Measurements from ENCODE around the gene SH3RF1. TPM values are rescaled to one million over a fixed set of nuclear protein-coding genes. Genes with fewer than 3 reads are reported as not detected.

The SH3RF1 gene
- total RNA-seq, 1 experiment from 2014 or later = 11.5 TPM

DNA sequence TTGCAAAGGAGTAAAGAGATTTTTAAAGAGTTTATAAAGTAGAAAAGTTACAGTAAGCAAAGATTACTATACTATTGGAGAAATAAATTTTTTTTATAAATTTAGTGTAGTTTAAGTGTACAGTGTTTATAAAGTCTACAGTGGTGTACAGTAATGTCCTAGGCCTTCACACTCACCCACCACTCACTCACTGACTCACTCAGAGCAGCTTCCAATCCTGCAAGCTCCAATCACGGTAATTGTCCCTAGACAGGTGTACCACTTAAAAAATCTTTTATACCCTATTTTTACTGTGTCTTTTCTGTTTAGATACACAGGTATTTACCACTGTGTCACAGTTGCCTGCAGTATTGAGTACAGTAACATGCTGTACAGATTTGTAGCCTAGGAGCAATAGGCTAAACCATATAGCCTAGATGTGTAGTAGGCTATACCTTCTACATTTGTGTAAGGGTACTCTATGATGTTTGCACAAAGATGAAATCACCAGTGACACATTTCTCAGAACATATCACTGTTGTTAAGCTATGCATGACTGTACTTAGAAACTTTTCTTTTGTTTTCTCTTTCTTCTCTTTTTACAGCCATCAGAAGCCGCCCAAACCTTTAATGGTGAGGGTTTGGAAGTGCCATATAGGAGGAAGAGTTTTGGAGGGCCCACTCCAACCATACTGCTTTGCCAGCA, 11.8 kb upstream of the SH3RF1 start:
- Histone ChIP-seq H3K4me1 (ENCODE audit: control insufficient read depth, insufficient read depth, low read length) (no peaks in the 10 kb centered on the region), H3K27ac (ENCODE audit: low read length) (no peak overlapping the region), H3K36me3 (ENCODE audit: control insufficient read depth, insufficient read depth, low read length) (no peaks in the 10 kb centered on the region), H3K27me3 (ENCODE audit: control insufficient read depth, insufficient read depth, low read length) (no peaks in the 10 kb centered on the region), H3K9me3 (ENCODE audit: control insufficient read depth, insufficient read depth, low read depth, low read length) (no peaks in the 10 kb centered on the region), H3K4me3 (ENCODE audit: low read depth in 2 of 2, low read length in 2 of 2) (no peak overlapping the region)
- in situ Hi-C loops (cut with HindIII; ENCODE audit: low pct_unique_long_range_greater_than_20kb, low sequenced_read_pairs) (no loop called here), intact Hi-C loops (cut with micrococcal nuclease; ENCODE audit: unreplicated experiment) (no loop called here)
- POLR2A ChIA-PET = interaction anchor here (0.6 kb wide), 1 partner anchor 142 kb away, joined by 4 read pairs; no protein-coding TSS in a partner anchor
- ATAC-seq (peak; percentile 95), DNase-seq (ENCODE audit: low read depth, low spot score) (peak; percentile 78)
- TF ChIP-seq POLR2AphosphoS5 (IDR thresholded peaks at IDR 0.05; ENCODE audit: low read depth, low read length) (no peak), SIN3A (IDR thresholded peaks at IDR 0.05; ENCODE audit: borderline replicate concordance, insufficient read depth, low read depth, low read length) (no peak), TCF7L2 (IDR thresholded peaks at IDR 0.05; ENCODE audit: low read depth, low read length) (no peak)
- TF ChIP-seq, protein P1, sequence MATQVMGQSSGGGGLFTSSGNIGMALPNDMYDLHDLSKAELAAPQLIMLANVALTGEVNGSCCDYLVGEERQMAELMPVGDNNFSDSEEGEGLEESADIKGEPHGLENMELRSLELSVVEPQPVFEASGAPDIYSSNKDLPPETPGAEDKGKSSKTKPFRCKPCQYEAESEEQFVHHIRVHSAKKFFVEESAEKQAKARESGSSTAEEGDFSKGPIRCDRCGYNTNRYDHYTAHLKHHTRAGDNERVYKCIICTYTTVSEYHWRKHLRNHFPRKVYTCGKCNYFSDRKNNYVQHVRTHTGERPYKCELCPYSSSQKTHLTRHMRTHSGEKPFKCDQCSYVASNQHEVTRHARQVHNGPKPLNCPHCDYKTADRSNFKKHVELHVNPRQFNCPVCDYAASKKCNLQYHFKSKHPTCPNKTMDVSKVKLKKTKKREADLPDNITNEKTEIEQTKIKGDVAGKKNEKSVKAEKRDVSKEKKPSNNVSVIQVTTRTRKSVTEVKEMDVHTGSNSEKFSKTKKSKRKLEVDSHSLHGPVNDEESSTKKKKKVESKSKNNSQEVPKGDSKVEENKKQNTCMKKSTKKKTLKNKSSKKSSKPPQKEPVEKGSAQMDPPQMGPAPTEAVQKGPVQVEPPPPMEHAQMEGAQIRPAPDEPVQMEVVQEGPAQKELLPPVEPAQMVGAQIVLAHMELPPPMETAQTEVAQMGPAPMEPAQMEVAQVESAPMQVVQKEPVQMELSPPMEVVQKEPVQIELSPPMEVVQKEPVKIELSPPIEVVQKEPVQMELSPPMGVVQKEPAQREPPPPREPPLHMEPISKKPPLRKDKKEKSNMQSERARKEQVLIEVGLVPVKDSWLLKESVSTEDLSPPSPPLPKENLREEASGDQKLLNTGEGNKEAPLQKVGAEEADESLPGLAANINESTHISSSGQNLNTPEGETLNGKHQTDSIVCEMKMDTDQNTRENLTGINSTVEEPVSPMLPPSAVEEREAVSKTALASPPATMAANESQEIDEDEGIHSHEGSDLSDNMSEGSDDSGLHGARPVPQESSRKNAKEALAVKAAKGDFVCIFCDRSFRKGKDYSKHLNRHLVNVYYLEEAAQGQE (IDR thresholded peaks at IDR 0.05; ENCODE audit: insufficient read depth in 1 of 2, low read depth in 2 of 2, low read length in 1 of 2) = no peak
- BruUV-seq (replicated peaks) = no TSS peak
- CTCF ChIA-PET = no interaction called here

DNA sequence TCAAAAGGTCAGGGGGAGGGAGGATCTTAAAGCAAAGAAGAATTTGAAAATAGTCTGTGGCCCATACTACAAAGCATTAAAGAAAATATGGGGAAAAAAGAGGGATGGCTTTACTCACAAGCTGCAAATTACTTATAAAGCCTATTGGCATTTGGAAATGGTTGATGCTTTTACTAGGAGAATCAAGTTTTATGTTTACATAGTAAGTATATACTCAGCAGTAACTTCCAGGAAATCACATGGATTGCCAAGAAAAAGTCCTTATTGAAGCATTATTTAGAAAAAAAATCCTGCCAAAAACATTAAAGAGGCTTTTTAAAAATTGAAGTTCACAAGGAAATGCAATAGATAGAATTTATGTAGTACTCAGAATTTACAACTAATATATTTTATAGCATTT, 8.4 kb upstream of the SH3RF1 start:
- Histone ChIP-seq H3K9me3 (ENCODE audit: control insufficient read depth, insufficient read depth, low read depth, low read length) (no peaks in the 10 kb centered on the region), H3K27me3 (ENCODE audit: control insufficient read depth, insufficient read depth, low read length) (no peaks in the 10 kb centered on the region), H3K27ac (ENCODE audit: low read length) (no peak overlapping the region), H3K36me3 (ENCODE audit: control insufficient read depth, insufficient read depth, low read length) (no peaks in the 10 kb centered on the region), H3K4me3 (ENCODE audit: low read depth in 2 of 2, low read length in 2 of 2) (no peak overlapping the region), H3K4me1 (ENCODE audit: control insufficient read depth, insufficient read depth, low read length) (no peaks in the 10 kb centered on the region)
- intact Hi-C loops (cut with micrococcal nuclease; ENCODE audit: unreplicated experiment) (no loop called here), in situ Hi-C loops (cut with HindIII; ENCODE audit: low pct_unique_long_range_greater_than_20kb, low sequenced_read_pairs) (no loop called here)
- no TSS peak for BruUV-seq (replicated peaks)
- POLR2A ChIA-PET = no interaction called here
- TF ChIP-seq, protein P1 (IDR thresholded peaks at IDR 0.05; ENCODE audit: insufficient read depth in 1 of 2, low read depth in 2 of 2, low read length in 1 of 2) = no peak
- TF ChIP-seq POLR2AphosphoS5 (IDR thresholded peaks at IDR 0.05; ENCODE audit: low read depth, low read length) (no peak), SIN3A (IDR thresholded peaks at IDR 0.05; ENCODE audit: borderline replicate concordance, insufficient read depth, low read depth, low read length) (no peak), TCF7L2 (IDR thresholded peaks at IDR 0.05; ENCODE audit: low read depth, low read length) (no peak)
- TF ChIP-seq, protein P2, sequence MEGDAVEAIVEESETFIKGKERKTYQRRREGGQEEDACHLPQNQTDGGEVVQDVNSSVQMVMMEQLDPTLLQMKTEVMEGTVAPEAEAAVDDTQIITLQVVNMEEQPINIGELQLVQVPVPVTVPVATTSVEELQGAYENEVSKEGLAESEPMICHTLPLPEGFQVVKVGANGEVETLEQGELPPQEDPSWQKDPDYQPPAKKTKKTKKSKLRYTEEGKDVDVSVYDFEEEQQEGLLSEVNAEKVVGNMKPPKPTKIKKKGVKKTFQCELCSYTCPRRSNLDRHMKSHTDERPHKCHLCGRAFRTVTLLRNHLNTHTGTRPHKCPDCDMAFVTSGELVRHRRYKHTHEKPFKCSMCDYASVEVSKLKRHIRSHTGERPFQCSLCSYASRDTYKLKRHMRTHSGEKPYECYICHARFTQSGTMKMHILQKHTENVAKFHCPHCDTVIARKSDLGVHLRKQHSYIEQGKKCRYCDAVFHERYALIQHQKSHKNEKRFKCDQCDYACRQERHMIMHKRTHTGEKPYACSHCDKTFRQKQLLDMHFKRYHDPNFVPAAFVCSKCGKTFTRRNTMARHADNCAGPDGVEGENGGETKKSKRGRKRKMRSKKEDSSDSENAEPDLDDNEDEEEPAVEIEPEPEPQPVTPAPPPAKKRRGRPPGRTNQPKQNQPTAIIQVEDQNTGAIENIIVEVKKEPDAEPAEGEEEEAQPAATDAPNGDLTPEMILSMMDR (IDR thresholded peaks at IDR 0.05) = no peak
- ATAC-seq (no peak), DNase-seq (ENCODE audit: low read depth, low spot score) (no peak)
- CTCF ChIA-PET = no interaction called here
